ENCODE measurements around the gene URAD.

DNA sequence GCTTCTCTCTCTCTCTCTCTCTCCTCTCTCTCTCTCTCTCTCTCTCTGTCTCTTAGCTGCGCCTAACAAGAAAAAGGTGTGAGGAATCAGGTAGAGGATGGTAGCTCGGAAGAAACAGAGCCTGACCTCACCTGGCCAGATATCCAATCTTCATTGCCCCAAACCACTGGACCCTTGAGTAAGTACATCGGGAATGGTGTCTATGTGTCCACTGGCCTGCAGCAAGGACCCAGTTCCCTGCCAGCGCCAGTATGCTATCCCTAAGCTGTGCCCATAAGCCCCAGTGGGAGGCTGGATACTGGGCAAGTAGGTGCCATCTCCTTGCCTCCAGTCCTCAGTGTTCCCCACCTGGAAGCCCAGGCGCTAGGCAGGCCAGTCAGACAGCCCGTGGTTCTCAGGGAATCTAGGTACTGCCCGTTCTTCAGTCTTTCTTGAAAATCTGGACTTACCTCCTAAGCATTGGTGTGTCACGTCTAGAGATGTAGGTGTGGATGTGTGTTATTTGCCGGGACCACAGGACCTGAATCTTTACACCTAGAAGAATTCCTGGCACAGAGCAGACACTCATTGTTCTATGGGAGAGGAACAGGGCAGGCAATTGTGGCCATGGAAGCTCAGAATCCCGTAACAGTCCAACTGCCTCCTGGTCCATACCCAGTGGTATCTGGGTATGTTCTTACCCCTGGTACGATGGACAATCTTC, 7.3 kb downstream of the URAD start:
- TF ChIP-seq, protein P1, sequence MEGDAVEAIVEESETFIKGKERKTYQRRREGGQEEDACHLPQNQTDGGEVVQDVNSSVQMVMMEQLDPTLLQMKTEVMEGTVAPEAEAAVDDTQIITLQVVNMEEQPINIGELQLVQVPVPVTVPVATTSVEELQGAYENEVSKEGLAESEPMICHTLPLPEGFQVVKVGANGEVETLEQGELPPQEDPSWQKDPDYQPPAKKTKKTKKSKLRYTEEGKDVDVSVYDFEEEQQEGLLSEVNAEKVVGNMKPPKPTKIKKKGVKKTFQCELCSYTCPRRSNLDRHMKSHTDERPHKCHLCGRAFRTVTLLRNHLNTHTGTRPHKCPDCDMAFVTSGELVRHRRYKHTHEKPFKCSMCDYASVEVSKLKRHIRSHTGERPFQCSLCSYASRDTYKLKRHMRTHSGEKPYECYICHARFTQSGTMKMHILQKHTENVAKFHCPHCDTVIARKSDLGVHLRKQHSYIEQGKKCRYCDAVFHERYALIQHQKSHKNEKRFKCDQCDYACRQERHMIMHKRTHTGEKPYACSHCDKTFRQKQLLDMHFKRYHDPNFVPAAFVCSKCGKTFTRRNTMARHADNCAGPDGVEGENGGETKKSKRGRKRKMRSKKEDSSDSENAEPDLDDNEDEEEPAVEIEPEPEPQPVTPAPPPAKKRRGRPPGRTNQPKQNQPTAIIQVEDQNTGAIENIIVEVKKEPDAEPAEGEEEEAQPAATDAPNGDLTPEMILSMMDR (conservative IDR thresholded peaks at IDR 0.05; ENCODE audit: low read depth, low read length), result no peak
- TF ChIP-seq EZH2 (IDR thresholded peaks at IDR 0.05; ENCODE audit: low read length, unreplicated experiment) (no peak), EZH2phosphoT487 (IDR thresholded peaks at IDR 0.05; ENCODE audit: borderline replicate concordance, low read length) (no peak)

Measured in PC-3 (cell line).